Stimulated activated CD8-positive, alpha-beta memory T cell treated with anti-CD3 and anti-CD28 coated beads, Interleukin-15, amount 100 ng/mL, for 4 hours (primary cell): ENCODE data around the gene SWT1.

ENCODE experiments used
- DNase-seq, 2 donors: peaks; one replicate each; pipeline ENCODE4 v3.0.0-alpha.2; 2020; ENCODE audit warnings: low read depth in 2 of 2

Gene SWT1

DNA sequence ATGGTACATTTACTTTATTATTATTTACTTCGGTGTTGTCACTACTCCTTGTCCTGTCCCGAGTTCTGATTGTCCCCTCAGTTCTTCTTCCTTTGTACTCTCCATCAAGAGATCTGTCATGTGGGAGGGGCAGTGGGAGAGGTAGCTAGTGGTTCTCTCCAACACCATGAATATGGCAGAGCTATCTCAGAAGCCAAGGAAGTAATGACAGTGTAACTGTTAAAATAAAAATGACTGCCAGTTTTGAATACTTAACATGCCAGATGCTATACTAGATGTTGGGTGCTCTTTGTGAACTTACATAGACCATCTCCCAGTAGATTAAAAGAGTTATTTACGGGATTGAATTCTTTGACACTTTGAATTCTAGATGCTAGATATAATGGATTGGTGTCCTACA, 131.5 kb downstream of the SWT1 start:
- no peak for DNase-seq

DNA sequence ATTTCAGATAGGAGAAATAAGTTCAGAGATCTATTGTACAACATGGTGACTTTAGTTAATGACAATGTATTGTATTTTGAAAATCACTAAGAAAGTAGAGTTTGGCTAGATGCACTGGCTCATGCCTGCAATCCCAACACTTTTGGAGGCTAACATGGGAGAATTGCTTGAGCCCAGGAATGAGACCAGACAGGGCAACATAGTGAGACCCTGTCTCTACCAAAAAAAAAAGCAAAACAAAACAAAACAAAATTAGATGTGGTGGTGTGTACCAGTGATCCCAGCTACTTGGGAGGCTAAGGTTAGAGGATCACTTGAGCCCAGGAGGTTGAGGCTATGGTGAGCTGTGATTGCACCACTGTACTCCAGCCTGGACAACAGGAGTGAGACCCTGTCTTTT, 132.9 kb downstream of the SWT1 start:
- no peak for DNase-seq

DNA sequence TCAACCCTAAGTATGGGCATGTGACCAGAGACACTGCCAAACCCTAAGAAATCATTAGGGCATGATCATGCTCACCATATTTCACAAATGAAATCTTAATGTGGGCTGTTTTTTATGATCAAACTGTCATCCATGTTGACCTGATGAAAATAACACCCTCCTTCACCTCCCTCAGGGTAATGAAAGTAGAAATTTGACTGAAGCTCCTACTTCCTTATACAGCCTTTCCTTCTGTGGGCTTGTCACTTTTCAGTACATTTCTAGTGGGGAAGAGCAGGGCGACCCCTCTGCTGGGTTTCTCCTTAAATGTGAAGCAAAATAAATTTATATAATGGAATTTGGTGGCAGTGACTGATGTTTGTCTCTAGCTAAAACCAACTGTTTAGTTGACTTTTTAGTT, 134.2 kb downstream of the SWT1 start:
- no peak for DNase-seq

DNA sequence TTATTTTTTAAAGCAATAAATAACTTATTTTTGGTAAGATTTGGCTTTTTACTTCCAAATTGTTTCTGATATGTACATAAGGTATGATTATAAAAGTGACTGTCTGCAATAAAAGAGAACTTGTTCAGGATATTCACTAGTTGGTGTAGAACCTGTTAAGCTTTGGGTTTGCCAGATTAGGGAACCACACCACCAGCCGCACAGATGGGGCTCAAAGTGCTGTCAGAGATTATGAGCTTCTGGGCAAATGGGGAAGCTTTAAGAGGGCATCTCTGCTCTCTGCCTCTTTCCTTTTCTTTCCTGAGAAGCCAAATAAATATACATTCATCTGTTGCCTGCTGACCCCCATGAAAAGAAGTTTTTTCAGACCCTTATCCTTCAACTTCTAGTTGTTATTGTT, 134.7 kb downstream of the SWT1 start:
- DNase-seq, result no peak

DNA sequence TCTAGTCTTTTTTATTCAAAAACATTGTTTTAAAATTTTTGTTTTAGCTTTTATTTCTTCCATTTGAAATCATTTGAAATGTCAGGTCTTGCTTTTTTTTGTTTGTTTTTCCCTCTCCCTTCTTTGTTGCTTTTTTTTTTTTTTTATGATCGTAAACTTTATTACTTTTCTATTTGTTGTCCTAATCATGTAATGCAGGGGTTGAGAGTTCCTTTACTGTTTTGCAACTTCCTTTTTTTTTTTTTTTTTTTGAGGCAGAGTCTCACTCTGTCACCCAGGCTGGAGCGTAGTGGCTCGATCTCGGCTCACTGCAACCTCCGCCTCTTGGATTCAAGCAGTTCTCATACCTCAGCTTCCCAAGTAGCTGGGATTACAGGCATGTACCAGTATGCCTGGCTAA, 135.3 kb downstream of the SWT1 start:
- no peak for DNase-seq

DNA sequence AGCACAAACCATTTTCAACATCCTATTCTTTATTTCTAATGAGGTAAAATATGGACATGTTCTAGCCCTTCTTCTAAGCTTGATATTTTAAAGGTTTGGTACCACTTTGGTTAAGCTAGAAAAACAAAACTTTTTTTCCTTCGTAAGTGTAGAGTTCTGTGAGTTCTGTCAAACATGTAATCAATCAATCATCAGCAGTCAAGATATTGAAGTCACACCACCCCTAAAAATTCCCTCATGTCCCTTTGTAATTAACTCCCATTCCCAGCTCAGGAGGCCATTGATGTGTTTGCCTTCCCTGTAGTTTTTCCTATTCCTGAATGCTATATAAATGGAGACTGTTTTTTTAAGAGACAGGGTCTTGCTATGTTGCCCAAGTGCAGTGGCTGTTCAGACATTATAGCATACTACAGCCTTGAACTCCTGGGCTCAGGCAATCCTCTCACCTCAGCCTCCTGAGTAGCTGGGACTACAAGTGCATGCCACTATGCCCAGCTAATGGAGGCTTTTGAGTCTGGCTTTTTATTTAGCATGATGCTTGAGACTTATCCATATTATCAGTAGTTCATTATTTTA, 137.1 kb downstream of the SWT1 start:
- no peak for DNase-seq

DNA sequence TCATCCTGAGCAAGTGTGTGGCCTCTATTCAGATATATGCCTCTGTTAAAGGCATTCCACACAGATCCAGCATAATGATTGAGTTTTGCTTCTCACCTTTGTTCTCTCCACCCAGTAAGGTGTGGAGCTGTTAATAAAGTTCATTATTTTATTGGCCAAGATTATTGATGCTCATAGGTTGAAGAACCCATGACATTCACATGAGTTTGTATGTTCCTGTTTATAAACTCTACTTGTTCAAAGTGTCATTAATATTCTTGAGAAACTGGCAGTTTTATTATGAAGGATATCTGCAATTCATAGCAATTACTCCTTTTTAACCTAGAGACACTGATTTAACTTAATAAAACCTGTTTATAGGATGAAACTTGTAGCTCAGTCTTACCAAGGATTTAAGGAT, 138.1 kb downstream of the SWT1 start:
- no peak for DNase-seq

DNA sequence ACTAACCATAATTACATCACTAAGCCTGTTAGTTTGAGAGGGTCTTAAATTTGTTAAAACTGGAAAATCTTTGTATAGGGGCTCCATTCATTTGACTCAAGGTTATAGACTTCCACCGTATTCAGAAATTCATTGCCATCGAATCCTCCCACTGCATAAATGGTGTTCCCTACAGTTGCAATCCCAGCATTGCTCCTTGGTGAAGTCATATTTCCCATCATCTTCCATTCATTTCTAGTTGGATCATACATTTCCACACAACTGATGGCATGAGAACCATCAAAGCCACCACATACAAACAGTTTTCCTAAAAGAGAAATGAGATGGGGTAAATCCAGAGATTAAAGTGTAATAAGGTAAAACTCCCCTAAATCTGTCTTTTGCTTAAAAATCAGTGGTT, 141.0 kb downstream of the SWT1 start:
- no peak for DNase-seq

DNA sequence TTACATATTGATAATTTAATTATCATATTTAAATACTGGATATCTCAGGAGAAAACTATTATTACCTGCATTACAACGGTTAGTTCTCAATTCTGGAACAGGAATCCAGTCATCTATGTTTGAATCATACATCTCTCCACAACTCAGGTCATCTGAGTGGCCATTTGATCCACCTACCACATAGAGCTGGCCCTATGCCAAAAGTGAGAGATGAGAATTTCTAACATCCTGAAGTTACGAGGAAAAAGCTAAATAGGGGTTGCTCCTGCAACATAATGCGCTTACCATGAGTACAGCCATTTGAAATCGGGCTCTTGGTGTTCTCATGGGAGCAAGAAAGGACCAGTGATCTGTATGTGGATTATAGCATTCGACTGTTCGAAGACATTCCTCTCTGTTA, 143.2 kb downstream of the SWT1 start:
- no peak for DNase-seq

DNA sequence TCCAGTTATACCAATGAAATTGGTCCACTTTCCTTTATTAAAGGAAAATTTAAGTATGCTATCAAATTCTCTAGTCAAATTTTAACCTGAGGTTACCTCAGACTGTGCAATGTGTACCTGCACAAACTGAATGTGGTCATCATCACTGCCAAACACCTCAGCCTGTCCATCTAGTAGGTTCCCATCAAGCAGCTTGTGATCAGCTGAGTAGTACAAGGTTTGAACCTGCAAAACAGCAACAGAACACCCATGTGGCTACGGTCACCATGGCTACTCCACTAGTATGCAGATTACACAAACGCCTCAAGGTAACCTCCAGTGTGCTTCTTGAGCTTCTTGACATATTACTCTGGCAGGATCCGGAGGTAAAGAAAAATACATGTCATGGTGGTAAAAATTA, 148.5 kb downstream of the SWT1 start:
- DNase-seq, result no peak

DNA sequence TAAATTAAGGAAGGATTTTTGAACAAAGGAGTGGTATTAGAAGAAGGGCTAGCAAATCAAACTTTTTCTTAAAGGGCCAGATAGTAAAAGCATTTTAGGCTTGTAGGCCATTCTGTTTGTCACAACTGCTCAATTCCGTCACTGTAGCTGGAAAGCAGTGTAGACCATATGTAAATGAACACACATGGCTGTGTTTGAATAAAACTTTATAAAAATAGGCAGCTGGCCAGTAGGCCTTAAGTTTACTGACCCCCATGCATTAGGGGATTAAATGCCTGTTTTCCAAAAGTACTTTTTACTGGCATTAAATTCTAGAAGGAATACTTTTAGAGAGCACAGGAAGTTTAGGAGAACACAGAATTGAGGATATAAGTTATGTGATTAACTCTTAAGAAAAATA, 151.2 kb downstream of the SWT1 start:
- DNase-seq, result no peak

DNA sequence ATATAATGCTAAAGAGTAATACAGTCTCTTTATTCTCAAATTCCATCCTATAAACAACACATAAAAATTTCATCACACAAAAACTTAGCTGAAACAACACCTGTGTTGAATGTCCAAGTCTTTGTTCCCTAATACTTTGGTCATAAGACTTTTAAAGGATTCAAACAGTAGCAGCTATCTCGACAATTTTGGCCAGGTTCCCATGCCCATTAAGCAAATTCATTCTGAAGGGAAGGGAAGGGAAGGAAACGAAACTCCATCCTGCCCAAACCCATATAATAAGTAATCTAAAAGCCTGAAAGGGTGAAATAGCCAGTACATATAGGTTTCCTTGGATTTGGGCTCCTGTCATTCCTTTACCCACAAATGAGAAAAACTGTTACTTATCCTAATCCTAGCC, 152.6 kb downstream of the SWT1 start:
- DNase-seq, result no peak

DNA sequence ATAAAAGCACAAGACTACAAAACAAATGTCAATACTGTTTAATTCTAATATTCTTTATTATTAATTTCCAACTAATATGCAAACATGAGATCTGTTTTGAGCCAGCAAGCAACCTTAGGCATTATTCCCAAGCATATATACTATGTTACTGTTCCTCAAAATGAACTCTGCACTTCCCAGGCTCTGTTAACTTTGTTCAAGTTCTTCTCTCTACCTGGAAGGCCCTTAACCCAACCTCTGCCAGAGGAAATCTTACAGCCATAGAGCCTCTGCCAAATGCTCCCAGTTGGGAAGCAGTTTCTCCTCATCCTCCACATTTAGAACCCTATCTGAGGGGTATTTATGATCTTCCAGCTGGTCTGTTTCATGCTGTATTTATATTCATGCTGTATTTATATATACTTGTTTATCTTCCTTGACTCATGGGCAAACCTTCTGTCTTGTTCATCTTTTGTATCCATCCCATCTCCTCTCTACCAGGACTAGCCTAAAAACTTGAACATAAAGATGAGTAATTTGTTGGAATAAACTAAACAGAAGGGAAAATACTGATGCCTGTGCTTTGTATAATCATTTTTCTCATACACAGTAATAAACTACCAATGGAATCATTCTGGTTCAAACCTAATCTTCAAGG, 154.7 kb downstream of the SWT1 start:
- DNase-seq, result no peak

DNA sequence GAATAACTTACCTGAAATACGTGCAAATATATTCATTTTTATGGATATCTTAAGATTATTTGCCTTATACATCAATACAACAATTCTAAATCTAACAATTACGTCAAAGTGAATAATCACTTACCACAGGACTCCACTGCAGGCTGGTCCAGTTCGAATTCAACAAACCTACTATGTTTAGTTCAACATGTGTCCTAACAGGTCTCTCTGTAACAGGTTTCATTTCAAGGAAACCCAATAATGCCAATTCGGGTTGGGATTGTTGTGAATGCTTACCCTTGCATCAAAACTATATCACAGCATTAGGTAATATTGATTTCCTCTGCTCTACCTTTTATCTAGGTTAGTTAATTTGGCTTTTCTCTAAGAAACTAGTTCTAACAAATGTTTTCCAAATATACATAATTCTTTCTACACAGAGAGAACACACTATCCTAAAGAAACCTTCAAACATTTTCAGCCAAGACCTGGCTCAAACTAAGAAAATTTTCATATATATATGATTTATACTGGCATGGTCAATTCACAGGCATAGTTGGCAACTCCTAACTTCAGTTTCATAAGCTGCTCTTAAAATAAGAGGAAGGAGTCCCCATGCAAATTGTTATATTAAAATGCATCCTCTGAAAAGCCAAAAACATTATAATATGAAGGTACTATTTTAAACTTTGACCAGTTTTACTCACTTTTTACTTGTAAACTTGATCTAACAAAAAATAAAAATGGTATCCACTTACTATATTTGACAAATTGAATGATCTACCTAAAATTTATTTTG, 155.6 kb downstream of the SWT1 start:
- DNase-seq, result no peak

DNA sequence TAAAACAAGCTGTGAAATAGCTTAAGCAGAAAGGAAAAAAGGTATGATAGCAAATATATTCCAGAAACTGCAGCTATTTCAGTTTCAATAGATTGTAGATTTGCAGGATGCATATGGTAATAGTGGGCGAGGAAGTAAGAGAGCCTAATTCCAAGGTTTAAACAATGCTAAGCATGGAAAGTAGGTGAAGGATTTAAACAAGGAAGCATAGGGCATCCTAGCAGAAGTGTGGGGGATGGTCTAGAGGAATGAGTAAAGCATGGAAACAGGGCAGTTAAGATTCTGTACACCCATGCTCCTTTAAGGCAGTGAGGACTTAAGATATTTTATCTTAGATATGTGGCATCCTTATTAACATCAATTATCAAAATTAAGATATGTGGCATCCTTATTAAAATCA, 157.4 kb downstream of the SWT1 start:
- no peak for DNase-seq

DNA sequence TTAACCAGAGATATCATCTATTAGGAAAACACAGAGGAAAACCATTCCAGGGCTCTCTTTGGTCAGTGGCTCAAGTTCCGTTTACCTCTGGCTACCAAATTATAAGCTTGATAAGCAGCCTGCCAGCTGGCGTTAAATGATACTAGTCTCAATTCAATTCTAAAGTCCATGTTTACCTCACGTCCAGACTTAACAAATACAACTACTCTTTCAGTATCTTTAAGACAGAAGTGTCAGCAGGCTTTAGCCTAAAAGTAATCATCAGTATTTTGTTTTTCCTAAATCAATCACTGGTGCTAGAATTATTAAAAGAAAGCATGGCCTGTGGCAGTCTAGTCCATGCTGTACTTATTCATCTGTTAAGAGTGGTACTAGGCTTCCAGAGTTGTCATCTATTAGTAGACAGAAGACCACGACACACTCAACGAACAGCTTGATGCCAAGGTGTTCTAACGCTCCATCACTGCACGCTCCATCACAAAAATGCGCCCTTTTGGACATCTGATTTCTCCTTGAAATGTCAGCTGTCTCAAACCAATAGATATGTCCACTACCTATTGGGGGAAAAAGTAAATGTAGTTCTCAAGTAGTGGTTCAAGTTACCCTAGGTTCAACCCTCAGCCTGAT, 158.6 kb downstream of the SWT1 start:
- no peak for DNase-seq

DNA sequence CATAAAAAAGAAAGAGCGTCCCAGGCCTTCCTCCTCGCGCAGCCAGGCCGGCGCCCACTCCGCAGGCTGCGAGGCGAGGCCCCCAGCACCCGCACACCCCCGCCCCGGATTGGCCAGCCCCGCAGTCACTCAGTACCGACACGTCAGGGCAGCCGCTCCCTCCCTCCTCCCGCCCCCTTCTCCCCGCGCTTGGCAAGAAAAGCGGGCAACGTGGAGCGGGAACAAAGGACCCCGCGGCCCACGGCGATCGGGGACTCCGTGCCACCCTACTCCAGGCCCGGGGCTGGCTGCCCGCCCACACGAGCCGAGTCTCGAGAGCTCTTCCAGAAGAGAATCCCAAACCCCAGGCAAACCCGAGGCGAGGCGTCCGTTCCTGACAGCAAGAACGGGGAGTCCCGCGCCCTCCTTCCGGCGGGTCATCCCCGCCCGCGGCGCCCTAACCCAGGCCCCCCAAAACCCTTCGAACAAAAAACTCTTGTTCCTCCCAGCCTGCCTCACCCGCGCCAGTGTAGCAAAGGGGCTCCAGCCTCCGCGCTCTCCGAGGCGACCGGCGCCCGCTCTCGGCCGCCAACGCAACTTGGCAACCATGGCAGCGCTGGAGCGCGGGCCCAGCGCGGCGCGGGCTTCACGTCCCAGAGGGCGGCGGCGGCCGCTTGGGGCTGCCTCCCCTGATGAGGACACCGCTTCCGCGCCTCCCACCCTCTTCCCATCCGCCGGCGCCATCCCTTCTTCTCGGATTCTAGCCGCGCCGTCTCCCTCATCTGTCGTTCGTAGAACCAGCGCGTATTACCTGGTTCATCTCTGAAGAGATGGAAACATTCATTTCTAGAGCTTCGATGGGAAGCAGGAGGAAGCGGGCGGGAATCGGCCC, 159.4 kb downstream of the SWT1 start:
- DNase-seq, result peak; percentile 83 to 85

DNA sequence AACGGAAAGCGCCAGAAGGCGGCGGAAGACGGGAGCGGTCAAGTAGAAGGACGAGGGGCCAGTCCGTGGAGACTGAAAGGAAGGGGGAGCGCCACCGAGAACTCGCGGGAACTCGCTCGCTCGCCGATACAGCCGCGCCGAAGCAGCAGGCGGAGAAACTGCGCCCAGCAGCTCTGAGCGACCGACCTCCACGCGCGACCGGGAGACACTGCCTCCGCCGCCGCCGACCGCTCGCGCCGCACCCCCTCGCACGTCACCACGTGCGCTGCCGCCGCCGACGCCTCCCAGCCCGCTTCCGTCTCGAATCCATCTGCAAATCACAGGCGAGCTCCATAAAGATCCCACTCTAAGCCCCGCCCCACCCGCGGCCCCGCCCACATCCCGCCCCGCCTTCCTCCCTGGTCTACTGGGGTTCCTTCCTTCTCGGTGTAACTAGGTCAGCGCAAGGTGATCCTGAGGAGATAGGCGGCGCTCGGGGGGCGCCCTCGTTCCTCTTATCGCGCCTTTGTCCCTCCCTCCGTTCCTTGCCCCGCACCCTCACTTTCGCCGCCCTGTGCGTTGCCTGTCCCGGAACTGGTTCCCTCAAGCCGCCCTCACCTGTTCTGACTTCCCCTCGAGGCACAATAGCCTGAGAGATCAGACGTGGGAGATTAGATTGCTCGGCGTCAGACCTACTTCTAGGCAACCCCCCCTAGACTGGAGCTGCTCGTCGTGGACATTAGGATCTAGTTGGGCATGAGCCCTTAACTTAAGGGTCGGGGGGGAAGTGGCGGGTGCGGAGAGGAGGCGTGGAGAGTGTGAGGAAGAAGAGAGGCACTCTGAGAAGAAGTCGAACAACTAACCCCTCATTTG, 160.3 kb downstream of the SWT1 start, which contains the start of gene IVNS1ABP:
IVNS1ABP (minus strand) TSS at position 210 of the 852 bp plus-strand sequence. CDS start 7,750 bp downstream, outside the sequence.
- peak; percentile 90 to 92 for DNase-seq

DNA sequence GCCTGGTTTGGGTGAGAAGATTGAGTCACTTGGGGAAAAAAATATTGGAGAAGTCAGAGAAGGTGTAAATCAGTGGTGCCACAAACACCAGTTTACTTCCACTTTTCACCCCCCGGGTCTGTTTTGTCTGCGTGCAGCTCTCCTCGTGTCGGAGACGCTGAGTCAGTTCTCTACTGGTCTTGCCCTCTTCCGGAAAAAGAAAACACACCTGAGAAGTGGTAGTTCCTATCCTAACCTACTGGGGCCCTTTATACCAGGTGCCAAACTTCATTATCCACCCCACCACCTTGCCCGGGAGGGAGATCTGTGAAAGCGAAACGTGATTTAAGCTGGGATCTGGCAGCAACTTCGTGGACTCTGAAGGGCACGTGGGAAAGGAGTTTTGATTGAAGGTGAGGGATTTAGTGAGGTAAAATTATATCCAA, 160.9 kb downstream of the SWT1 start:
- peak; percentile 50 to 68 for DNase-seq

DNA sequence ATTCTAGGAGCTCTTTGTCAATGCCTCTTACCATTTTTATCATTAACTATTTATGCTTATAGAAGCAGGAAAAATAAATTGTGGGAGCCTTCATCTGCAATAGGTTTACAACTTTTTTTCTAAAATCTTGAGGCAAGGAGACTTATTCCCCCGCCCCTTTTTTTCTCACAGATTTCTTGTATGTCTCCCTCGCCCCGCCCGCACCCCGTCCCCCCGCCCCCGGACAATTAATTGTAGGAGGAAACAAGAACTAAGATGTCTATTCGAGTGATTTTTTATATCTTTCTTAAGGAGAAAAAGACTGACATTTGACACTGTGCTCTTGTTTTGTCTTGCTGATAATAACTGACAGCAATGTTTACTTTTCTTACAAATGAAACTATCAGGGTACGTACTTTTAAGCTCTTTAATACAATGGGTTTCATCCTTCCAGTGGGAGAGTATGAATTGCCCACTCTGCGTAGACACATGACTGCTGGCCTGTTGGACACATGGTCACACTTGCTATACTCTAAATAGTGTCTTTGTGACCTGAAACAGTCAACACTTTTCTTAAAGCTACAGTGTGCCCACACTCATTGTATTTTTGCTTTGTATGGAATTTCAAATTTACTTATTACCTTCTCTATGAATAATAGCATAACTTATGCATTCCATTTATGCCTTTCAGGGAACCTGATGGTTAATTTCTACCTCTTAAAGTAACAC, 161.6 kb downstream of the SWT1 start:
- DNase-seq, result no peak
